Measurements from ENCODE around the gene CACNG7.
"Not testable (repeated sequence)": the region's sequence is repeated elsewhere in the genome, so short reads cannot be mapped to it uniquely, and the experiment has no call there.

Gene CACNG7

DNA sequence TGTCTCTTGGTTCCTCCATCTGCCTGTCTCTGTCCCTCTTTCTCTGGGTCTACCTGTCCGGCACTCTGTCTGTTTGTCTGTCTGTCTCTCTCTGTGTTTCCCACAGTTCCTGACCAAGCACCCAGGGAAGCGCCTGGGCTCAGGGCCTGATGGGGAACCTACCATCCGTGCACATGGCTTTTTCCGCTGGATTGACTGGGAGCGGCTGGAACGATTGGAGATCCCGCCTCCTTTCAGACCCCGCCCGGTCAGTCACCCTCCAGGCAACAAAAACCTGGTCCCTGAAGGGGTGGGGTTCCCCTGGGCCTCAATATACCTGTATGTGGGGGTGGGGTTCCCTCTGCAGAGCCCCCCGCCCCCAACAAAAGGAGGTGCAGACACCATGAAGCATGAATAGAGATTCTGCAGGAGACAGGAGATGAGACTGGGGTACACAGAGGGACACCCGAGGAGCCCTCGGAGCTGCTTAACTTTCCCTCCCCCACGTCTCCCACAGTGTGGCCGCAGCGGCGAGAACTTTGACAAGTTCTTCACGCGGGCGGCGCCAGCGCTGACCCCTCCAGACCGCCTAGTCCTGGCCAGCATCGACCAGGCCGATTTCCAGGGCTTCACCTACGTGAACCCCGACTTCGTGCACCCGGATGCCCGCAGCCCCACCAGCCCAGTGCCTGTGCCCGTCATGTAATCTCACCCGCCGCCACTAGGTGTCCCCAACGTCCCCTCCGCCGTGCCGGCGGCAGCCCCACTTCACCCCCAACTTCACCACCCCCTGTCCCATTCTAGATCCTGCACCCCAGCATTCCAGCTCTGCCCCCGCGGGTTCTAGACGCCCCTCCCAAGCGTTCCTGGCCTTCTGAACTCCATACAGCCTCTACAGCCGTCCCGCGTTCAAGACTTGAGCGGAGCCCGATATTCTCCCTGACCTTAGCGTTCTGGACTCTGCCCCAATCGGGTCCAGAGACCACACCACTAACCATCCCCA, 2.6 kb upstream of the CACNG7 start:
- DNase-seq: peak; percentile 87

DNA sequence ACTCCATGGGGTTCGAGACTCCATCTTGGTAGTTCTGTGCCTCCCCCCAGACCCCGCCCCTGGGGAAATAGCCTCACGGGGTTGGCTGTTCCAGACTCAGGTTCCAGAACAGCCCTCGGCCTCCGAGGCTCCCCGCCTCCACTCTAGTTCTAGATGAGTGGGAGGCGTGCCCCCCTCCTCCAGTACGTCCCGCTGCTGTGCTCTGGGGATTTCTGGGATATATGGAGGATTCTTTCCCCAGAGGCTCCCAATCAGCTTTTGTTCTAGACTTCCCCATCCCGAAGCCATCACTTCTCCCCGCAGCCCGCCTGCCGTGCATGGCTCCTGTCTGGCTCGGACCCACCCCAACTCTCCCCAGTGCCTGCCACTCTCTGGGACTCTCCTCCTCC, 1.9 kb upstream of the CACNG7 start:
- no peak for DNase-seq

DNA sequence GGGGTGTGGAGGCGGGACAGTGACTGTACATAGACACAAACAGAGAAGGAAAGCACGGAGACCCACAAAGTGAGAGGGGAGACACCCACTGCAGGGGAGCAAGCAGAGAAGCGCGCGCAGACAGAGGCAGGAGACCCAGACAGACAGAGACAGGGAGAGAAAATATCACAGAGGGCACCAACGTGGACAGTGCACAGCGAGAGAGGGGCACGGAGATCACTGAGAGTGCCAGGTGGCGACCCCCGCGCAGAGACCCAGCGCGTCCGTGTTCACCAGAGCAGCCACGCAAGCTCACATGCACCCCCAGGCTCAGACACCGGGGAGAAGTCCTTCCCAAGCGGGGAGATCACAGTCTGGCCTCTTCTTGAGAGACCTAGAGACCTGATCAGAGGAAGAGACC, 1.4 kb upstream of the CACNG7 start:
- no peak for DNase-seq

DNA sequence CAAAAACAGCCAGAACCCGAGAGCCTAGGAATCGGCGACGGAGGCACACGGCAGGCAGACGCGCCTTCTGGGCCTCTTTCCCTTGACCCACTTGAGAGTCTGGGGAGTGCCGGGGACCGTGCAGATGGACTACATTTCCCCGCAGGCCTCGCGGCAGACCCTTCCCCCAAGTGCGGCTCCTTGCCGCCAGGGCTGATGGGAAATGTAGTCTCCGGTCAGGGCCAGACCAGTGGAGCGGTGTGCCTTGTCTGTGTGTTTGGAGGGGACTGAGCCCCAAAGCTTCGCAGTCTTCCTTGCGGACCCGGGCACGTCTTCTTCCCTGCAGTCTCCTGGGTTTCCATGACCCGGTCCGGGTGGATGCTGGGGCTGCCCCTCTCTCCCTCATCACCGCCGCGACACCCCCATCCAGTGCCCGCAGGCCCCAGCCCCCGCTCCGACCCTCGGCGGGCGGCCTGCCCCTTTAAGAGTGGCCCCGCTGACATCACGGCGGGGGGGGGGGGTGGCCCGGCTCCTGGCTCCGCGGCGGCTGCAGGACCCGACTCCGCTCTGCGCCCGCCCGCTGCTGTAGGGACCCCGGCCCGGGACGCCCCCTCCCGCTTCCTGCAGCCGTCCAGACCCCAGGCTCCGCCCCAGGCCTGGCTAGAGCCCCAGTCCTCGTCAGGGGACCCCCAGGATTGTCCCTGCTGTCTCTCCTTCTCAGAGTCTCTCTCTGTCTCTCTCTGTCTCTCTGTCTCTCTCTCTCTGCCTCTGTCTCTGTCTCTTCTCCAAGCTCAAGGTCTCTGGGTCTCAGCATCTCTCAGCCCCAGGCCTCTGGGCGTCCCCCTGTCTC, 758 bp upstream of the CACNG7 start:
- peak; percentile 78 for DNase-seq

DNA sequence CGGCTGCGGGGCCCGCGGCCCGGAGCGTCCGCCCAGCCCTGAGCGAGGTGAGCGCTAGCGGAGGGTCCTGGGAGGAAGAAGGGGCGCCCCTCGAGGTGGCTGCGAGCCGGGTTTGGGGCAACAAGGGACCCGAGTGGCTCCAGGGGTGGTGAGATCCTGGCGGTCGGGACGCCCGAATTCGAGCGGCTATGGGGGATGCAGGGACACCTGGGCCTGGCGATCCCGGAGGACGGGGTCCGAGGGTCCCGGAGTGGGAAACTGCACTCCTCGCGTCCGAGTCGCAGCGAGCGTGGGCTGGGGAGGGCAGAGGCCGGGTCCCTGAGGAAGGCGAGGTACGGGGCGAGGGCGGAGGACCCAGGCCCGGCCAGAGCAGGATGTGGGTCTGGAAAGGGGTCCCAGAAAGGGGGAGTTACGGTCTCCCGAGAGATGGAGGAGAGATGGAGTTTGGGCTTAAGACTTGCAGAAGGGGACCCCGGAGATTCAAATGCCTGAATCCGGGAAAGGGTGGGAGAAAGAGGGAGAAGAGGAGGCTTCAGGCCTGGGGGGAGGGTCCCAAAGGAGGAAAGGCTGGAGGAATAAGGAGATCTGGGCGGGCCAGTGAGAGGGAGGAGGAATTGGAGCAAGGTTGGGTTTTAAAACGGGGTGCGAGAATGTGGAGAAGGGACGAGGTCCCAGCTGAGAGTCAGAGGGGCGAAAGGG, 542 bp downstream of the CACNG7 start:
- no peak for DNase-seq

DNA sequence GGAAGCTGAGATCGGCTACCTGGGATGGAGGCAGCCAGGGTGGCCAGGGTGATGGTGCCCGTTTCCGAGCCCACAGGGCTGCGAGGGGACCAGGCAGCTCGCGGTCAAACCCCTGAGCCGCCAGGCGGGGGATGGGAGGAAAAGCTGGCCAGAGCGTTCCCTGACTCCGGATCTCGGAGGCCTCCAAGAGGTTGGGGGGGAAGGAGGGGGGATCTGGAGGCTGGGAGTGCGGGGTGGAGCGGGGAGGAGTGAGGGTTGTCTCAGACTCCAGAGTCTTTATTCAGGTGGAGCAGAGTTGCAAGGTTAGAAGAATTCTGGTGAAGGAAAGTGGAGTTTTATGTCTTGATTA, 1.1 kb downstream of the CACNG7 start:
- no peak for DNase-seq

DNA sequence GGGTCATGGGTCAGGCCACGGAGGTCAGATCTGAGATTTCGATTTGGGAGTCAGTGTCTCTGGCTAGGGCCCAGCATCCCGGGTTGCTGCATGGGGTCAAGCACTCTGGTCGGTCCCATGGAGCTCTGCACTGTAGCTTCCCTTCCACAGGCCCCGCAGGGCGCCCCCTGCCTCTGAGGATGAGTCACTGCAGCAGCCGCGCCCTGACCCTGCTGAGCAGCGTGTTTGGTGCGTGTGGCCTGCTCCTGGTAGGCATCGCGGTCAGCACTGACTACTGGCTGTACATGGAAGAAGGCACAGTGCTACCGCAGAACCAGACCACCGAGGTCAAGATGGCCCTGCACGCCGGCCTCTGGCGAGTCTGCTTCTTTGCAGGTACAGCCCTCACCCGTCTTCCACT, 3.6 kb downstream of the CACNG7 start:
- no peak for DNase-seq

DNA sequence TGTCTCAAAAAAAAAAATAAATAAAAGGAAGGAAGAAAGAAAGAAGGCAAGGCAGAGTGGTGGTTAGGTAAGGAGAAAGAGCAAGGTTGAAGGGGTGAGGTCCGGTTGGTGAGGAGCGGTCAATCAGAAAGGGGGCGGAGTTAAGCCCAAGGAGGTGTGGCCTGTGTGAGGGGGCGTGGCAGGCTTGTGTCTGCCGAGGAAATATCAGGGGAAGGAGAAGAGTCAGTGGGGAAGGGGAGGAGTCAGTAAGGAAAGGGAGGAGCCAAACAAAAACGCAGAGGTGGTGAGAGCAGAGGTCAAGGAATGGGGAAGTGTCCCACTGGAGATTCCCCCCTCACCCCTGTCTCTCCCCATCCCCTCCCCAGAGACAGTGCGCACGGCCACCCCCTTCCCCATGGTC, 5.9 kb downstream of the CACNG7 start:
- DNase-seq: no peak

DNA sequence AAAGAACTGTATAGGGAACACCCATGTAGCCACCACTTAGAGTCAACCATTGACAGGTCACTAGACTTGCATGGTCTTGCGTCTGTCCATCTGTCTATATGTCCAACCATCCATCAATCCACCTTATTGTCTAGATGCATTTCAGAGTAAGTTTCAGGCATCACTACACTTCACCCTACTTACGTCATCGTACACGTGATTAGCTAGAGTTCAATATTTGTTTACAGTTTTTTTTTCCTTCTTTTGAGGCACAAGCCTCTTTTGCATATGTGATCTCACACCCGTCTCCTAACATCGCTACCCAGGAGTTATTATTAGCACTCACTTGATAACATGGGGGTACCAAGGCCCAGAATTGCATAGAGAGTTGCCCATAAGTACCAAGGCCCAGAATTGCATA, 6.9 kb downstream of the CACNG7 start:
- no peak for DNase-seq

DNA sequence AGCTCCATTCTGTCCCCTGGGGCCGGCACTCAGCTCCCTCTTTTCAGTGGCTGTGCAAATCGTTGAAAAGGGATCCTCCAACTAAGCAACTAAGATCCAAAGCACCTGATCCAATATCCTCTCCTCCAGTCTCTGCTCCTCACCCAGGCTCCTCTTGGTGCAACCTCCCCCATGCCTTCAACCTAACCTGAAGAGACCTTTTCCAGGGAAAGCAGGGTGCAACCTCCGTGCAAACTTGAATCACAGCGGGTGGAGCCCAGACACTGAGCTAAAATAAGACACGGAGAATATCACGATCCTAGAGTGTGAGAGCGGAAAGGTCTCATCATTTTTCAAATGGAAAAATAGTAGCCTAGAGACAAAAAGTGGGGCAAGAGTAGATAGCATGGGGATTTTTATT, 8.3 kb downstream of the CACNG7 start:
- DNase-seq: no peak

DNA sequence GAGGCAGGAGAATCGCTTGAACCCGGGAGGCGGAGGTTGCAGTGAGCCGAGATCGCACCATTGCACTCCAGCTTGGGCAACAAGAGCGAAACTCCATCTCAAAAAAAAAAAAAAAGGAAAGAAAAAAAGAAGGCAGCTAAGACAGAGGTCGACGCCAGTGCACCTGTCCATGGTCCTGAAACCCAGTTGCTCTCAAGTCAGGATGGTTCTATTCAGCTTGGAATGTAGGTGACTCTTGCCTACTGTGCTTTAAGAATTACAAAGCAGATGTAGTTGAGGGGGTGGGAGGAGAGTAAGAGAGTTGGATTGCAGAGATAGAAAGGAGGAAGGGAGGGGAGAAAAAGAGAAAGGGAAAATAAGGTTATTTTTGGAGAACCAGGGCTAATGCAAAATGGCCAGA, 18.7 kb downstream of the CACNG7 start:
- DNase-seq: no peak

DNA sequence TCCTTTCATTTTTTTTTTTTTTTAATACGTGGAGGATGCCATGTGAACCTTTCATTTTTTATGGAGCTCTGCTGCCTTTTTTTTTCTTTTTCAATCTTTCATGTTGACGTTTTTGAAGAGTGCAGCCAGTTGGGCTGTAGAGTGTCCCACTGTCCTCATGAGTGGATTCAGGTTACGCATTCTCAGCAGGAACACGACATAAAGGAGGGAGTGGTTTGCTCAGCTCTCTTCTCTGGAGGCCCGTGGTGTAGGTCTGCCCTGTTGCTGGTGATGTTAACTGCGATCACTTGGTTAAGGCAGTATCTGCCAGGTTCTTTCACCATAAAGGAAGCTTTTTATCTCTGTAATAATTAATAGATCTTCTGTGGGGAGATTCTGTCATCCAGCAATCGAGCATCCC, 27.0 kb downstream of the CACNG7 start:
- DNase-seq: no peak

DNA sequence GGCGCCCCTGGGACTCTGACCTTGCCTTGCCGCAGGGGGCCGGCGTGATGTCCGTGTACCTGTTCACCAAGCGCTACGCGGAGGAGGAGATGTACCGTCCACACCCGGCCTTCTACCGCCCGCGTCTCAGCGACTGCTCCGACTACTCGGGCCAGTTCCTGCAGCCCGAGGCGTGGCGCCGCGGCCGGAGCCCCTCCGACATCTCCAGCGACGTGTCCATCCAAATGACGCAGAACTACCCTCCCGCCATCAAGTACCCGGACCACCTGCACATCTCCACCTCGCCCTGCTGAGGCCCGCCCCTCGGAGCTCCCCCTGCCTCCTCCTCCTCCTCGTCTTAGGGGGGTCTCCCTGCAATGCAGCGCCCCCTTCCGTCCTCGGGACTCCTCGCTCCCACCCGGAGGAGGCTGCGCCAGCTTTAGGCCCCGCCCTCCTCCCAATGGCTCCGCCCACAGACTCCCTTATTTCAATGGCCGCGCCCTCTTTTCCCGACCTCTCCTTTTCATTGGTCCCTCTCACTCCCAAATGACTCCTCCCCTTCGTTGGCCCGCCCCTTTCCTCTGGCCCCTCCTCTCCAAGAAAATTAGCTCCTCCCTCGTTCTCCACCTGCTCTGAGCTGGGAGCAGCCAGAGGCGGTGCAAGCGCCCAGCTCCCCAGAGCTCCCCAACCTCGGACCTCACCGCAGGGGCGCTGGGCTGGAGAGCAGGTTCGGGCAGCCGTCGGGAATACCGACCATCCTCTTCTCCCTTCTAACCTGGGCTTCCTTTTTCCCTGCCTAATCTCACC, 33.1 kb downstream of the CACNG7 start:
- no peak for DNase-seq

DNA sequence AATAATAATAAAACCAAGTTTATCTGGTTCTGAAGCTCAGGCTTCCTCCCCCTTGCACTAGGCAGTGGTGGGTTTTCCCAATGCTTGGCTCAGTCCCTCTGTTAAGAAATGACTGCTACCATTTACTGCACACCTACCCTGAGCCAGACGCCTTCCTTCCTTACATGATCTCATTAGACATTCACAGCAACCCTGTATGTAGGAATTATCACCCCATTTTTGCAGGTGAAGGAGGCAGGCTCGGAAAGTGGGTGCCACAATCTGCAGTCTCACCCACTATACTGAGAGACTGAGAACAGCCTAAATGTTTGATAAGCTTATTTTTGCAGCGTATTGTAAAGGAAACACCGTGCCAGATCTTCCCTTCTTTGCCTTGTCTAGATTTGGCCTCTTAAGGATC, 35.3 kb downstream of the CACNG7 start:
- DNase-seq: no peak

DNA sequence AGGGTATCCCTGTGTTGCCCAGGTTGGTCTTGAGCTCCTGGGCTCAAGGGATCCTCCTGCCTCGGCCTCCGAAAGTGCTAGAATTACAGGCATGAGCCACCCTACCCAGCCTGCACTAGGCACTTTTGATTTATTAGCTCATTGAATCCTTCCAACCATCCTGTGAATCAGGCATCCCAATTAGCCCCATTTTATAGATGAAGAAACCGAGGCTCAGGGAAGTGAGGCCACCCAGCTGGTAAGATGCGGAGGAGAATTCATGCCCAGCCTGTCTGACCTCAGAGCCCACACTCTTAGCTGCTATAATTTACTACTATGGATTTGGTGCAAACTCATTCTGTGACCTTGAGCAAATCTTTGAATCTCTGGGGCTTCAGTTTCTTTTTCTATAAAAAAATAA, 35.9 kb downstream of the CACNG7 start:
- DNase-seq: no peak

DNA sequence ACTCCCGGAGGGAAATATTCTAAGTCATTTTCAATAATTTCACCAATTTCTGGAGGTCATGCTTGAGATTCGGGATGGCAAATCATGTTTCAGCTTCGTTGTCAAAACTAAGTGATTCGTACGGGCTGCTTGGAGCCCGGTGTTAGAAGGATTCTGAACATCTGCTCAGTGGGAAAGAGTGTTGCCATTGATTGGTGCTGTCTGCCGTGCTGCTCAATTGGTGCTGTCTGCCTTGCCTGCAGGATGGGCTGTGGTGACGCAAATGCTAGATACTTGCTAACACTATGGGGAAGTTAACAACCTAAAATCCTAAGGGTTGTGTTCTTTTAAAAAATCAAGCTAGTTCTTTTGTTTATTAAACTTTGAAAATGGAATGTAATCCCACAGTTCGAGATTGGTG, 36.4 kb downstream of the CACNG7 start:
- DNase-seq: no peak

DNA sequence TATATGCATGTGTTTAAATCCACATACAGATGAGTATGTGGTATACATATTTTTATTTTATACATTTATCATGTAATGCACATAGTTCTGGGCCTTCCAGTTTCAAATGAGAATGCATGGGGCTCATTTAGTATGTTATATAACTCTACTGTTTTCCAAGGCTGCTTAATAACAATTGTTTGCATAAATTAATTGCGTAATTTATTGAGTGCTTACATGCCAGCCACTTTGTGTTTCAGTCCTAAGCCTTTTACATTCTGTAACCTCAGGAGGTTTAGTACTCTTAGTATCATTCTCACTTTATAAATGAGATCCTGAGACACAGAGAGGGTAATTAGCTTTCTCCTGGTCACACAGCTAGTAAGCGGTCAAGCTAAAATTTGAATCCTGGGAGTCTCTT, 36.9 kb downstream of the CACNG7 start:
- no peak for DNase-seq

DNA sequence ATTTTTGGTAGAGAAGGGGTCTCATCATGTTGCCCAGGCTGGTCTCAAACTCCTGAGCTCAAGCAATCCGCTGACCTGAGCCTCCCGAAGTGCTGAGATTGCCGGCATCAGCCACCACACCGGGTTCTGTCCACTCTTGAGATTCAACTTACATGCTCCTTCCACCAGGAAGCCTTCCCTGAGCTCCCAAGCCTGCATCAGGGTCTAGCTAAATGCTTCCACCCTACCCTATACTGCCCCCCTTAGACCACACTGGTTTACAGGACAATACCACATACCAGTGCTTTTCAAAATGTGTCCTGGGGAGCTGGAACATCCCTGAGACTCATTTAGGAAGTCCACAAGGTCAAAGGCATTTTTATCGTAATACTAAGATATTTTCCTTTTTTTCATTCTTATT, 38.5 kb downstream of the CACNG7 start:
- no peak for DNase-seq

DNA sequence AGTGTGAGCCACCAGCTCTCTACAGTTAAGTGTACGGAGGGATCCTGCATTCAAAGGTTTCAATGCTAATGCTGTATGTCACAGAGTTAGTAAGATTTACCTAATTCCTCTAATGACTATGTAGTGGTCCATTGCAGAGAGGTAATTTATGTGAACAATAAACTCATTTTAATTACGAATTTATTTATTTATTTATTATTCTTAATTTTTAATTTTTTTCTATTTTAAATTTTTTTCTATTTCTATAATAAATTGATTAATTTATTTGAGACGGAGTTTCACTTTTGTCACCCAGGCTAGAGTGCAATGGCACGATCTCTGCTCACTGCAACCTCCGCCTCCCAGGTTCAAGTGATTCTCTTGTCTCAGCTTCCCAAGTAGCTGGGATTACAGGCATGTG, 39.5 kb downstream of the CACNG7 start:
- not testable (repeated sequence) for DNase-seq

DNA sequence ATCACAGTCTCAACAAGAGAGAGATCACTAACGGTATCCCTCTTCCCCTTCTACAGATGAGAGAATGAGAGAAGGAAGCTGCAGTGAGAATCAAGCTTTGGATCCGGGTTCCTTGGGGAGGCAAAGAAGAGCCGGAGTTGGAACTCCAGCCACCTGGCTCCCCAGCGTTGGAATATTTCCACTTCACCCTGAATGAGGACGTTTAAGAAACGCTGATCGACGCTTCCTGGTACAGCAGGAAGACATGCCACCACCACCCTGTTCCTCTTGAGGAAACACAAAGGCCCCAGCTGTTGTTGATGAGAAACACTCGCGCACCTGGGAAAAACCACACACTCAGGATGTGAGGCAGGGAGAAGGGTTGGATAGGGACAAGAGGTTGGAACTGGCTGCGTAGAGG, 42.4 kb downstream of the CACNG7 start:
- DNase-seq: no peak

DNA sequence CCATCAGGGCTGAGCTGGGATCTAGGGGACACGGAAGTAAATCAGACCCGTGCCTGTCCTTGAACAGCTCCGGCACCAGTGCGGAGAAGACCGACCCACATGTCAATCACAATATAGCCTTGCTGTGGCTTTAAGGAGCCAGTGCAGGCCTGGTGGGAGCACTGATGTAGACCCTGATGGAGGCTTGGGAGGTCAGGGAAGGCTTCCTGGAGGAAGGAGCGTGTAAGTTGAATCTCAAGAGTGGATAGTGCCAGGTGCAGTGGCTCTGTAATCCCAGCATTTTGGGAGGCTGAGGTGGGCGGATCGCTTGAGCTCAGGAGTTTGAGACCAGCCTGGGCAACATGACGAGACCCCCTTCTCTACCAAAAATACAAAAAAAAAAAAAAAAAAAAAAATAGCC, 42.9 kb downstream of the CACNG7 start:
- DNase-seq: no peak

DNA sequence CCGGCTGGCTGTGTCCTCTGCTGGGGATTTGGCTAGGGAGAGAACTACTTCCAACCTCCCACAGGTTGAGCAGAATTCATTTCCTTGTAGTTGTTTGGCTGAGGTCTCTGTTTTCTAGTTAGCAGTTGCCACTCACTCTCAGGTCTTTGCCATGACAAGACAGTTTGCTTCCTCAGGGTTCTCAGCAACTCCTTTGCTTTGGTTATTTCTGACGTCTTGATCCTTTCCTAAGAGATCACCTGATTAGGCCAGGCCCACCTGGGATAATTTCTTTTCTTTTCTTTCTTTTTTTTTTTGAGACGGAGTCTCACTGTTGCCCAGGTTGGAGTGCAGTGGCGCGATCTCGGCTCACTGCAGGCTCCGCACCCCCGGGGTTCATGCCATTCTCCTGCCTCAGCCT, 44.3 kb downstream of the CACNG7 start:
- no peak for DNase-seq

All from activated effector memory CD4-positive, alpha-beta T cell treated with anti-CD3 and anti-CD28 coated beads, Interleukin-2, amount 50 U/mL, for 16 hours (primary cell).